Measurements from ENCODE around the gene ENAH. TPM values are rescaled to one million over a fixed set of nuclear protein-coding genes. Genes with fewer than 3 reads are reported as not detected.

Gene ENAH
- total RNA-seq, 1 experiment from 2014 or later: 103 TPM

DNA sequence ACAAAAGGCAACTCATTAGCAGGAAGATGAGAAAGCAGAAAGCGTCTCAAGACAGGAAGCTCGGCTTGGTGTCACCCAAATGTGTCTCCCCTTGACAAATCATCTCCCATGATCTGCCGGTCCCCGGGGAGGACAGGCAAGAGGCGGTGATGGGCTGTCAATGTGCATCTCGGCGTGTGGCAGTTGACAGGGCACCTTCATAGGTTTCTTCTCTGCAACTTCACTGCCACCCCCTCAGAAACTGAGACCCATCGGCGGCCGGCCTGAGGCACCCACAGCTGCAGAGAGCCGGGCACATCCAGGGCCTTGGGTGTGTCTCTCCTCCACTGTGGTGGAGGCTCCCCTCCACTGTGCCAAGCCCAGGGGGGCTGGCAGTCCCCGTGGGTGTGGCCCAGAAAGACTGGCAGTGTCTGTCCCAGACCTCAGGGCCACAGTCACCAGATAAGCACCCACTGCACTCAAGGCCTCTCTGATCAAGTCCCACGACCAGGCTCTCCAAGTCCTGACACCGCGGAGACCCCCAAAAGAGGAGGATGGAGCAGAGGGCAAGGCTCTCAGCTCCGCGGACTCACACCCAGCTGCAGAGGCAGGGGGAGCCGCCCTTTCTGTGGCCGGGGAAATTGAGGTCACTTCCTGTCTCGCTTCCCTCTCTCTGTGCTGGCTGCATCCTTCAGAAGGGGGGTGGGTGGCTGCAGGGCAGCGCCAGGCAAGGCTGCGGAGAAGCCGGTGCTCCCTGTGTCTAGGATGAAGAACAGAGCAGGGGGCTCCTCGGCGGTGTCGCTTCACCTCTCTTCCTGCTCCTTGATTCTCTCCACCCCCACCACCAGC lies 185.5 kb downstream of the ENAH start:
- H3K27me3 Mint-ChIP-seq (ENCODE audit: unreplicated experiment): no peaks in the 10 kb centered on the region
- no peak for DNase-seq
- H3K36me3 Mint-ChIP-seq (ENCODE audit: insufficient read depth, unreplicated experiment): peaks cover 5% of the 10 kb centered on the region
- intact Hi-C loops (cut with micrococcal nuclease; ENCODE audit: unreplicated experiment): no loop called here
- no TSS peak for BruUV-seq (replicated peaks)
- no peaks in the 10 kb centered on the region for H3K9me3 Mint-ChIP-seq (ENCODE audit: low read depth, unreplicated experiment)
- H3K27ac Mint-ChIP-seq (ENCODE audit: unreplicated experiment): no peak overlapping the region
- H3K4me1 Mint-ChIP-seq (ENCODE audit: low read depth, unreplicated experiment): peaks cover 30% of the 10 kb centered on the region
- CTCF ChIA-PET: no interaction called here
- TF ChIP-seq CTCF (IDR thresholded peaks at IDR 0.05; ENCODE audit: unreplicated experiment): no peak
- H3K4me3 Mint-ChIP-seq (ENCODE audit: low read depth, unreplicated experiment): no peak overlapping the region

DNA sequence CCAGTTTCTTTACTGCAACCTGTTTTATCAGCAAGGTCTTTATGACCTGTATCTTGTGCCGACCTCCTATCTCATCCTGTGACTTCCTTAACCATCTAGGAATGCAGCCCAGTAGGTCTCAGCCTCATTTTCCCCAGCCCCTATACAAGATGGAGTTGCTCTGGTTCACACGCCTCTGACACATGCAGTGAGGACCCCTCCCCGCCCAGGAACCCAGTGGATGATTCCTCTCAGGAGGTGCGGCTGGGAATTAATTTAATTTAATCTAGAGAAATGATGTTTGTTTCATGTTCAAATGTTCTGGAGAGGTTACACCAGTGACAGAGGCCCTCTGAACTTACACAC lies 186.1 kb downstream of the ENAH start:
- intact Hi-C loops (cut with micrococcal nuclease; ENCODE audit: unreplicated experiment): no loop called here

GRCh38 chr1:225465793-225466517 lies 187.0 kb downstream of the ENAH start:
- CTCF ChIA-PET: interaction anchor here (0.9 kb wide), 1 partner anchor 8 kb away, joined by 3 read pairs; no protein-coding TSS in a partner anchor
- no peak for TF ChIP-seq CTCF (IDR thresholded peaks at IDR 0.05; ENCODE audit: unreplicated experiment)

More for the DNA sequence above, 186.1 kb downstream of the ENAH start:
- peaks cover 5% of the 10 kb centered on the region for H3K36me3 Mint-ChIP-seq (ENCODE audit: insufficient read depth, unreplicated experiment)
- no peaks in the 10 kb centered on the region for H3K9me3 Mint-ChIP-seq (ENCODE audit: low read depth, unreplicated experiment)
- TF ChIP-seq CTCF (IDR thresholded peaks at IDR 0.05; ENCODE audit: unreplicated experiment): no peak
- DNase-seq: no peak
- H3K4me3 Mint-ChIP-seq (ENCODE audit: low read depth, unreplicated experiment): no peak overlapping the region
- CTCF ChIA-PET: no interaction called here
- H3K27ac Mint-ChIP-seq (ENCODE audit: unreplicated experiment): no peak overlapping the region
- peaks cover 35% of the 10 kb centered on the region for H3K4me1 Mint-ChIP-seq (ENCODE audit: low read depth, unreplicated experiment)
- H3K27me3 Mint-ChIP-seq (ENCODE audit: unreplicated experiment): no peaks in the 10 kb centered on the region
- BruUV-seq (replicated peaks): no TSS peak

DNA sequence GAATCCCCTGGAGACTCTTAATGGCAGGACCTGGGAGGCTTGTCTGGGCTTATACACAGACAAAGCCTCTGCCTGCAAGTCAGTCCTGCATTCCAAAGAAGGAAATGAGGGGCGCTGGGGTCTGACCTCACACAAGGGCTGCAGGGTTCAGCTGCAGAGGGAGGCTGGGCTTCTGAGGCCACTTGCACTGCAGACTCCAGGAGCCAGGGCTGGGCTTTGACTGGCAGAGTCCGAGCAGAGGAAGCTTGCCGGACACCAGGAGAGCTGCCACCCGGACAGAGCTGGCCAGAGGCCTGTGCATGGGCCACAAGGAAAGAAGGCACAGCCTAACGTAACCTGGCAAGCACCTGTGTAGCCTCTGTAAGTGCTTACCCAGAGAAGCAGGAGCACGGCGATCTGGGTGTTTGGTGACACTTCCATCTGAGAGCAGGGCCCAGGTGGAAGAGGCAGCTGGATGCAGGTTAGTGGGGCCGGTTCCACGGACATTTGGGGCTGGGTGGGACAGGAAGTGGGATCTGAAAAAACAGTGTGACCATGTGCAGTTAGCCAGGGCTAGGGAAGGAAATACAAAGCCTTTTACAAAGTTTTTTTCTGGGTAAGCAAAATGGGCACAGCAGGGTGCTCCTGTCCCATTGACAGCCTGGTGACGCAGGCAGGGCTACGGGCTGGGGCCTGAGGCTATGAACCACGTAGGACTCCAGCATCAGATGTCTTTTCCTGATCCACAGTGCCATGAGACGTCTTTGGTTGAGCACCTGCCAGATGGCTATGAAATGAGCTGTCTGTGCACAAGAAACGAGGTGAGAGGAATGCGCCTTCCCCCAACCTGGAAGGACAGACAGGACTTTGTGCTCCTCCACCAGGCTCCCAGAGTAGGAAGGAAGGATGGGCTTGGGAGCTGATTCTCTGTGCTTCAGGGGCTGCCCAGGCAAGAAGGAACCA lies 187.8 kb downstream of the ENAH start:
- H3K4me3 Mint-ChIP-seq (ENCODE audit: low read depth, unreplicated experiment): no peak overlapping the region
- H3K4me1 Mint-ChIP-seq (ENCODE audit: low read depth, unreplicated experiment): peaks cover 52% of the 10 kb centered on the region
- no peak for DNase-seq
- H3K36me3 Mint-ChIP-seq (ENCODE audit: insufficient read depth, unreplicated experiment): peaks cover 5% of the 10 kb centered on the region
- H3K27ac Mint-ChIP-seq (ENCODE audit: unreplicated experiment): no peak overlapping the region
- CTCF ChIA-PET: interaction anchor here (0.9 kb wide), 1 partner anchor 9 kb away, joined by 3 read pairs; no protein-coding TSS in a partner anchor
- intact Hi-C loops (cut with micrococcal nuclease; ENCODE audit: unreplicated experiment): no loop called here
- BruUV-seq (replicated peaks): no TSS peak
- no peak for TF ChIP-seq CTCF (IDR thresholded peaks at IDR 0.05; ENCODE audit: unreplicated experiment)
- no peaks in the 10 kb centered on the region for H3K9me3 Mint-ChIP-seq (ENCODE audit: low read depth, unreplicated experiment)
- no peaks in the 10 kb centered on the region for H3K27me3 Mint-ChIP-seq (ENCODE audit: unreplicated experiment)

More at GRCh38 chr1:225465793-225466517, 187.0 kb downstream of the ENAH start:
- H3K27me3 Mint-ChIP-seq (ENCODE audit: unreplicated experiment): no peaks in the 10 kb centered on the region
- no peak overlapping the region for H3K27ac Mint-ChIP-seq (ENCODE audit: unreplicated experiment)
- DNase-seq: no peak
- peaks cover 44% of the 10 kb centered on the region for H3K4me1 Mint-ChIP-seq (ENCODE audit: low read depth, unreplicated experiment)
- peaks cover 5% of the 10 kb centered on the region for H3K36me3 Mint-ChIP-seq (ENCODE audit: insufficient read depth, unreplicated experiment)
- H3K4me3 Mint-ChIP-seq (ENCODE audit: low read depth, unreplicated experiment): no peak overlapping the region
- intact Hi-C loops (cut with micrococcal nuclease; ENCODE audit: unreplicated experiment): no loop called here
- no TSS peak for BruUV-seq (replicated peaks)
- no peaks in the 10 kb centered on the region for H3K9me3 Mint-ChIP-seq (ENCODE audit: low read depth, unreplicated experiment)

Measured in Calu3 (cell line).